Lung (tissue), 12 donors: ENCODE data around the gene AASDH. TPM values are rescaled to one million over a fixed set of nuclear protein-coding genes. Genes with fewer than 3 reads are reported as not detected.
A peak's percentile ranks its signal among the peaks of the same experiment; 100 is the strongest.

Source experiments
- ATAC-seq: fragments of 200-7000 bp; cut with Tn5 transposase; one replicate; pipeline ENCODE4 v1.9.1; 2020; ENCODE audit warnings: moderate number of reproducible peaks; ENCODE audit not compliant: insufficient read depth, low FRiP score
- DNase-seq, 3 donors: peaks; one replicate each; pipeline ENCODE4 v3.0.0-alpha.2; 2013 to 2017
- H3K27ac ChIP-seq, 2 donors: one replicate each; pipeline ENCODE4 v1.5.1; 2013; ENCODE audit warnings: mild to moderate bottlenecking in 2 of 2, moderate library complexity in 2 of 2, control low read depth in 1 of 2, inconsistent platforms in 1 of 2, low read depth in 1 of 2, low read length in 1 of 2
- H3K27me3 ChIP-seq, 3 donors: one replicate each; pipeline ENCODE4 v1.5.1; 2013; ENCODE audit warnings: low read length in 2 of 3; ENCODE audit not compliant: control insufficient read depth in 3 of 3, insufficient read depth in 3 of 3
- H3K36me3 ChIP-seq, 4 donors: one replicate each; pipeline ENCODE4 v1.5.1; 2013; ENCODE audit warnings: low read length in 4 of 4, mild to moderate bottlenecking in 1 of 4, moderate library complexity in 1 of 4; ENCODE audit not compliant: control insufficient read depth in 4 of 4, insufficient read depth in 4 of 4
- H3K4me1 ChIP-seq, 5 donors: one replicate each; pipeline ENCODE4 v1.5.1; 2013; ENCODE audit warnings: low read length in 5 of 5, mild to moderate bottlenecking in 2 of 5, moderate library complexity in 1 of 5; ENCODE audit not compliant: control insufficient read depth in 5 of 5, insufficient read depth in 5 of 5
- H3K4me3 ChIP-seq: one replicate; pipeline ENCODE4 v1.5.1; 2013; ENCODE audit warnings: mild to moderate bottlenecking, control low read depth, moderate library complexity
- H3K9ac ChIP-seq, 2 donors: one replicate each; pipeline ENCODE4 v1.5.1; 2013; ENCODE audit warnings: low read length in 2 of 2, control low read depth in 1 of 2; ENCODE audit not compliant: insufficient read depth in 1 of 2
- H3K9me3 ChIP-seq, 4 donors: one replicate each; pipeline ENCODE4 v1.5.1; 2013; ENCODE audit warnings: low read length in 3 of 4, mild to moderate bottlenecking in 1 of 4, moderate library complexity in 1 of 4; ENCODE audit not compliant: control insufficient read depth in 4 of 4, insufficient read depth in 3 of 4
- CTCF ChIP-seq: IDR thresholded peaks from 2 replicates; pipeline ENCODE4 v1.5.1; 2012; ENCODE audit warnings: mild to moderate bottlenecking; ENCODE audit errors: control extremely low read depth, extremely low read depth
- WGBS, 2 donors: extraction: QIAGEN DNeasy Blood & Tissue Kit; methylation state at CpG; one replicate each; pipeline ENCODE4 v1.1.7; 2013; 5-methylcytosine and 5-hydroxymethylcytosine counted together
- polyA plus RNA-seq, 2 donors: library from polyadenylated mRNA; stranded (reverse); fragments of 200-250 nt; gene quantifications; one replicate each; pipeline ENCODE4 v1.2.1, GENCODE V29; 2013
- total RNA-seq, 2 donors: library from RNA; depleted of rRNA in 1 of 2; stranded (reverse); fragments of >200 nt in 1 of 2; gene quantifications; one replicate each; pipeline ENCODE4 v1.2.1, GENCODE V29; 2014 to 2021
- donor health status: control.
- donor health status: control.
- donor health status: Bipolar disorder and iron deficiency.
- donor health status: healthy.
- donor health status: DM: yes; HTN: yes; CAD: no.

The AASDH gene
- total and polyA plus RNA-seq, 4 donors = 2.4 to 23.4 (median 7.2) TPM

GRCh38 chr4:56314207-56314915 is 72.9 kb downstream of the AASDH start:
- ATAC-seq = no peak
- peaks cover 0 to 49% (median 0%) of the 10 kb centered on the region in 5 donors for H3K4me1 ChIP-seq
- H3K9me3 ChIP-seq = peaks cover 0 to 2% (median 0%) of the 10 kb centered on the region in 4 donors
- TF ChIP-seq CTCF = no peak
- no peak overlapping the region for H3K4me3 ChIP-seq
- DNase-seq = no peak
- no peak overlapping the region for H3K9ac ChIP-seq
- H3K36me3 ChIP-seq = peaks cover 0 to 6% (median 0%) of the 10 kb centered on the region in 4 donors
- H3K27me3 ChIP-seq = no peaks in the 10 kb centered on the region
- WGBS, 2 donors = 97 to 98% methylated on average over 50 of the region's 50 CpGs
- H3K27ac ChIP-seq = no peak overlapping the region

- DNase-seq (no peak), ATAC-seq (no peak)
- H3K4me1 ChIP-seq = peaks cover 0 to 38% (median 0%) of the 10 kb centered on the region in 5 donors
- peaks cover 0 to 2% (median 0%) of the 10 kb centered on the region in 4 donors for H3K9me3 ChIP-seq
- 97 to 99% methylated on average over 12 of the region's 12 CpGs for WGBS, 2 donors
- no peak overlapping the region for H3K27ac ChIP-seq
- TF ChIP-seq CTCF = no peak
- no peaks in the 10 kb centered on the region for H3K27me3 ChIP-seq
- H3K36me3 ChIP-seq = peaks cover 0 to 6% (median 0%) of the 10 kb centered on the region in 4 donors
- H3K4me3 ChIP-seq = no peak overlapping the region
- no peak overlapping the region for H3K9ac ChIP-seq
These were observed 74.2 kb downstream of the AASDH start for GRCh38 chr4:56313132-56313531.

DNA sequence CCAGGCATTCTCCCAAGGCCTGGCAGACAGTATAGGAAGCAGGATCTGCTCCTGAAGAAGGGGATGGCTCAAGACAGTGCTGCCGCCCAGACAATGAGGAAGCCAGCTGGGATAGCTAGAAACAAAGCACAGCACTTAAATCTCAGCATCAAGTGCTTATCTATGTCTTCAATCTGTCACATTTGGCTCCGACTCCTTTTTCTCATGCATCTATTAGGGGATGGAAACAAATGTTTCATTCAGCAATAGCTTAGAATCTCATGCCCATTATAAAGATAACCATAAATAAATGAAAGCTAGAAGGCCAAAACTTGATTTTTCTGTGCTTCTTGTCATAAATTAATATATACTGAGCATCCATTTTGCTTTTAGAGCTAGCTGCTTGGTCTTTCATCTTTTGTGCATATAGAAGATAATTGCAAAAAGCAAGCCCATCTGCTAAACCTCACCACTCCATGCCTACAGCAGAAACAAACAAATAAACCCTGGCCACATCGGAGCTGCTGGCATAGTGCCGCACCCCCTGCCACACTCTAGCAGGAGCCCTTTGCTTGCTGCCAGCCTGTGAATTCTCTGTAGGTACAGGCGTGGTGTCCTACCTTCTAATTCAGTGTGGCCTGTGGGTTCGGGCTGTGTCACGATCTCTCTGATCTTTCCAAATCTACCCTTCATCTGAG is 75.9 kb downstream of the AASDH start:
- 77 to 79% methylated on average over 7 of the region's 7 CpGs for WGBS, 2 donors
- no peak overlapping the region for H3K4me3 ChIP-seq
- H3K27ac ChIP-seq = no peak overlapping the region
- H3K9ac ChIP-seq = no peak overlapping the region
- H3K36me3 ChIP-seq = peaks cover 0 to 6% (median 0%) of the 10 kb centered on the region in 4 donors
- H3K9me3 ChIP-seq = peaks cover 0 to 2% (median 0%) of the 10 kb centered on the region in 4 donors
- ATAC-seq = no peak
- H3K27me3 ChIP-seq = no peaks in the 10 kb centered on the region
- no peak for TF ChIP-seq CTCF
- peak; percentile 79 to 98 (median 95) for DNase-seq
- H3K4me1 ChIP-seq = peaks cover 0 to 23% (median 0%) of the 10 kb centered on the region in 5 donors
